Hematopoietic multipotent progenitor cell treated with erythropoietin and hydrocortisone succinate and interleukin-3 and kit ligand, for 17 days (in vitro differentiated cells): ENCODE data around the gene ETFDH.
A peak's percentile ranks its signal among the peaks of the same experiment; 100 is the strongest.
"Not testable (repeated sequence)": the region's sequence is repeated elsewhere in the genome, so short reads cannot be mapped to it uniquely, and the experiment has no call there.

Source experiments
- DNase-seq: peaks from one replicate; pipeline ENCODE4 v3.0.0-alpha.2; 2015; ENCODE audit warnings: low spot score

Gene ETFDH

DNA sequence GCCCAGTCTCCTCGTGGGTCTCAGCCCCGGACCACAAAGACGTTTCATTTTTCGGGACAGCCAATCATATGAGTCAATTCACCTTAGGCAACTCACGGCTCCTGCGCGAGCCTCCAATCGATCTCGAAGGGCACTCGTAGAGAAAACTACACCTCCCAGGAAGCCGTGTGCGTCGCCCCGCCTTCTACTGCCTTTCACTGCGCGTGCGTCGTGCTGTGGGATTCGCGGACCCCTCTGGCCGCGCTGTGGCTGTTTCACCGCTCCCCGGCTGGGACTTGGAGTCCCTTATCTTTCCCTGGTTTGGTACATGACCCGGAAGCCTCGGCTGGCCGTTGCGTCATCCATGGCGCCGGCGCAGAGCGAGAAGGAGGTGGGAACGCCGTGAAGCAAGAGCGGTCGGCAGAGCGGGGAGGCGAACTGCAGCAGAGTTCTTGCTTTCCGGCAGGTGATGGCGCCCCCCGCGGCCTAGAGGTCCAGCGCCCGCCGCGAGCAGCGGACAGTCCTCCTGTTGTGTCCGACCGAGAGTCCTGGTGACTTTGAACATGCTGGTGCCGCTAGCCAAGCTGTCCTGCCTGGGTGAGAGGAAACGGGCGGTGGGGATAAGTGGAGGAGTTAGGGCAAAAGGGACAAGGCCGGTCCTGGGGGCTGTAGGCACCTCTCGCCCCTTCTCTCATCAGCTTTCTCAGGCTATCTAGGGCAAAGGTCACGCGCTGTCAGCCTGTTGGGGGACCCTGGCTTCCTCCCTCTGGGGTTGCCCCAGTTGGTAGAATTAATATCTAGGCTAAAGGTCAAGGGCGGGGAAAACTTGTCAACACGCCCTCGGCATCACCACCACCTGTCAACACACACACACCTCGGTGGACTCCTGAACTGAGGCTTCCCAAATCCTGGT is at the start of gene ETFDH:
Gene ETFDH, plus strand, starts transcription at position 382 of the 892 bp plus-strand sequence. Its CDS starts 161 bp downstream, at position 543.
- peak; percentile 99 for DNase-seq

- DNase-seq, result peak; percentile 31
Observed at GRCh38 chr4:158624889-158625478, 47.1 kb upstream of the ETFDH start.

- no peak for DNase-seq
Observed at GRCh38 chr4:158625544-158625943, 46.6 kb upstream of the ETFDH start.

GRCh38 chr4:158630893-158631292 is 41.2 kb upstream of the ETFDH start:
- no peak for DNase-seq

DNA sequence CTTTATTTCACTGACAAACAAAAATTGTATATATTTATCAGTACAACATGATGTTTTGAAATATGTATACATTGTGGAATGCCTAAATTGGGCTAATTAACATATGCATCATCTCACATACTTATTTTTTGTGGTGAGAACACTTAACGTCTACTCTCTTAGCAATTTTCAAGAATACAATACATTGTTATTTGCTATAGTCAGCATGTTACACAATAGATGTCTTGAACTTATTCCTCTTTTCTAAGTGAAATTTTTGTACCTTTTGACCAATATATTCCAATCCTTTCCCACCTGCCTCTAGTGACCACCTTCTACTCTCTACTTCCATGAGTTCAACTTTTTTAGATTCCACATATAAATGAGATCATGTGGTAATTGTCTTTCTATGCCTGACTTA is 35.5 kb upstream of the ETFDH start:
- no peak for DNase-seq

- no peak for DNase-seq
Observed at GRCh38 chr4:158644356-158644755, 27.7 kb upstream of the ETFDH start.

DNA sequence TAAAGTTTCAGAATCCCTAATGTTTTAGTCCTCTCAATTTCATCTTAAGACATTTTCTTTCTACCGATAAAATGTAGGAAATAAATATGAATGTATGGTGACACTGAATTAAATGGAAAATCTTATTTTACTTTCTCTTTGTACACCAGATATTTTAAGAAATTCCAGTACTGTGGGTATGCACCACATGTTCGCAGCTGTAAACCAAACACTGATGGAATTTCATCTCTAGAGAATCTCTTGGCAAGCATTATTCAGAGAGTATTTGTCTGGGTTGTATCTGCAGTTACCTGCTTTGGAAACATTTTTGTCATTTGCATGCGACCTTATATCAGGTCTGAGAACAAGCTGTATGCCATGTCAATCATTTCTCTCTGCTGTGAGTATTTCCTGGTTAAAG is 27.3 kb upstream of the ETFDH start:
- DNase-seq, result no peak

GRCh38 chr4:158649111-158649680 is 22.9 kb upstream of the ETFDH start:
- DNase-seq, result no peak

GRCh38 chr4:158652920-158653319 is 19.2 kb upstream of the ETFDH start:
- no peak for DNase-seq

DNA sequence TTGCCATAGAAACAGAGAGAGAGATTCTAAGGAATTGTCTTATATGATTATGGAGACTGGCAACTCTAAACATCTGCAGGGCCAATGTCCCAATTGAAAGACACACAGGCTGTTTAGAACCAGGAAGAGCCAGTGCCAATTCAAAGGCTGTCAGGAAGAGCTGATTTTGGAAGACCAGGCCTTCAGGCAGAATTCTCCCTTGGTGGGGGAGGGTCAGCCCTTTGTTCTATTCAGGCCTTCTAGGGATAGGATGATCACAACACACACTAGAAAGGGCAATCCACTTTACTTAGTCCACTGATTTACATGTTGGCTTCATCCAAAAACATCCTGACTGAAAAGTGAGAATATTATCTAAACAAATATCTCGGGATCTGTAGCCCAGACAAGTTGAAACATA is 15.7 kb upstream of the ETFDH start:
- no peak for DNase-seq

DNA sequence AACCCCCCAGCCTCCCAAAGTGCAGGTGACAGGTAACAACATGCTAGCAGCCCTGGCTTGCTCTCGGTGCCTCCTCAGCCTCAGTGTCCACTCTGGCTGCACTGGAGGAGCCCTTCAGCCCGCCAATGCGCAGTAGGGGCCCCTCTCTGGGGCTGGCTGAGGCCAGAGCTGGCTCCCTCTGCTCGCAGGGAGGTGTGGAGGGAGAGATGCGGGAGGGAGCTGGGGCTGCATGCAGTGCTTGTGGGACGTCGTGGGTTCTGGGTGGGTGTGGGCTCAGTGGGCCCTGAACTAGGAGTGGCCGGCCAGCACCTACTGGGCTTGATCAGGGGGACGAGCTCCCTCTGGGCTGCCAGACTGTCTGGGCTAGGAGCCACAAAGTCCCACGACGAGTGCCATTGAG is 14.8 kb upstream of the ETFDH start:
- DNase-seq, result no peak

GRCh38 chr4:158663255-158663654 is 8.8 kb upstream of the ETFDH start:
- DNase-seq, result not testable (repeated sequence)

DNA sequence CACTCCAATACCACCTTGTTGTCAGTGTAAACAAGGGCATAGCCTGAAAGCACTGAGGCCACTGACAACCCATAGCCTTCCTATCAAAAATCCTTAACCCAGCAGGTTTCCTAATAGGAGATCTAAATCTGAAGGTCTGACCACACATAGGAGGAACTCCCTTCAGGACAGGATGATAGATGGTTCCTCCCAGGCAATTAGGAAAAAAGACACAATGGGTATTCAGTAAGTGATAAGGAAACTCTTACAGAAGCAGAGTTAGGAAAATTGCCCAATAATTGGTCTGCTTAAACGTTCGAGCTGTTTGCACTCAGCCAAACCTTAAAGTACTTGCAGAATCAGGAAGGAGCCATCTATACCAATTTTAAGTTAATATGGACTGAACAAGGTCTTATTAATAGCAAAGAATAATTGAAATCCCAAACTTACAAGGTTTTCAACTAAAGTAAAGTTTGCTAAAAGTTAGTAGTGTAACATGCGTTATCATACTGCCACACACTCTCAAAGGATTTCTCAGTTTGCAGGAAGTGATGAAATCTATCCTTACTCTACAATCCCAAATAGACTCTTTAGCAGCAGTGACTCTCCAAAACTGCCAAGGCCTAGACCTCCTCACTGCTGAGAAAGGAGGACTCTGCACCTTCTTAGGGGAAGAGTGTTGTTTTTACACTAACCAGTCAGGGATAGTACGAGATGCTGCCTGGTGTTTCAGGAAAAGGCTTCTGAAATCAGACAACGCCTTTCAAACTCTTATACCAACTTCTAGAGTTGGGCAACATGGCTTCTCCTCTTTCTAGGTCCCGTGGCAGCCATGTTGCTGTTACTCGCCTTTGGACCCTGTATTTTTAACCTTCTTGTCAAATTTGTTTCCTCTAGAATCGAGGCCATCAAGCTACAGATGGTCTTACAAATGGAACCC is 8.1 kb upstream of the ETFDH start:
- DNase-seq, result not testable (repeated sequence)

GRCh38 chr4:158664806-158665205 is 7.3 kb upstream of the ETFDH start:
- no peak for DNase-seq

DNA sequence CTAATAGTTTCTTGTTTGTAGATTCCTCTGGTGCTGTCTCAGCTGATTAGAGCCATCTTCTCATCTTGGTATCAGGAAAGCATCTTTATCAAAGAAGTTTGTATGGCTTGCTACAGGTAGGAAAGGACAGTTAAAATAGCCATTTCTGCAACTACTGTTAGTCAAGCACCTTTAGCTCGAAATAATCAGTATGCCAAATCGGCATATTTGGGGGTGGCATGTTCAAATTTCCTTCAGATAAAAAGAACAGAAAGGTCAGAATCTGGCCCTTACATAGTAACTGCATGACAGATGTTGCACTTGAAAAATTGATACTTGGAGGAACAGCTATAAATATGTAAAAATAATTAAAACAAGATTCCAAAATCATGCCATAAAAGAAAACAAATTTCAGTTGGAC is 5.2 kb upstream of the ETFDH start:
- DNase-seq, result no peak

- DNase-seq, result peak; percentile 35
Observed at GRCh38 chr4:158667651-158668198, 4.4 kb upstream of the ETFDH start.

- DNase-seq, result no peak
Observed at GRCh38 chr4:158669310-158669709, 2.8 kb upstream of the ETFDH start.

DNA sequence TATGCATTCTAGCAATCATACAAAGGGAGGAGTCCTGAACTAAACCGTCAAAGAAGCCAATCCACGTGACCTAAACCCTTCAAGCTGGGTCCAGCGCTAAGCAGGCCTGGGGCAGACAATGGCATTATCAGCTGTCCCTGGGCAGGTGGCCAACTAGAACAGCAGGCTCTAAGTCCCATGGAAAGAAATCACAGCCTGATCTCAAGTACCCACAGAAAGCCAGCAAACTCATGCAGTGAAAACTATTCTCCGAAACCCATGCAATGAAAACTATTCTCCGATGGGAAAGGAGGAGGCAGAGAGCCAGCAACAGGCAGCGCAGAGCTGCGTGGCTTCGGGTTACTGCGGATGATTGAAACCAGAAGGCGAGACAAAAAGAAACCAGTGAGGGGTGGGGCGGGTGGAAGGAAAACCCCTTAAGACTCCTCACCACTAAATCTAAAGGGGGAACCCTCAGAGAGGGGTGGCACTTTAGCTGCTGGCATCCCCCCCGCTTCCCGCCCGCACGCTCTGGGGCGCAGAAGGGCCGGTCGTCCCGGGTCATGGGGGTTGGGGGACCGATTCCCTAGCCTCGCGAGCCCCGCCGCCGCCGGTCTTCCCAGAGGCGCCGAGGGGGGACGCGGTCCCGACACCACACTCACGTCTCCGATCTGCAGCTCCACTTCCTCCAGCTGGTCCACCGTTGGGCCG is 976 bp upstream of the ETFDH start:
- DNase-seq, result peak; percentile 47

- DNase-seq, result no peak
Observed at GRCh38 chr4:158671665-158671914, 506 bp upstream of the ETFDH start, which contains the start of gene C4orf46. Gene C4orf46 (minus strand): TSS chr4:158671887. CDS start chr4:158671801, 86 bp downstream.

DNA sequence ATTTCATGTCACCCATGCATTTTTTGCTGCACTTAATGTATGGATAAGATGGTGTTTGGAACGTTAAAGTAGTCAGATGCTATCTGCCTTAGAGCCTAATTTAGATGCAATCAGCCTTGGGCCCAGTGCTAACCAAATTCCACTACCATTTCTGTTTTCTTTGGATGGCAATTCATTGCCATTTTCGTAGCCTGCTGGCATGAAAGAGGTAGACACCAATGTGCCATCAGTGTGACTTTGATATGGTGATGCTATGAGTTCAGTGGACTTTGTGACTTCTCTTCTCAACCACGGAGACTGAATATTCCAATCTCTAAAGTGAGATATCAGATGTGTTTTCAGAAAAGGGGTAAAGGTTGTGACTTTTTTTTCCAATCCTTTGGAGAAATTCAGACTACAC is 1.5 kb downstream of the ETFDH start:
- no peak for DNase-seq

- no peak for DNase-seq
Observed at GRCh38 chr4:158676076-158676475, 4.0 kb downstream of the ETFDH start.
